Measurements from ENCODE around the gene PRSS16. TPM values are rescaled to one million over a fixed set of nuclear protein-coding genes. Genes with fewer than 3 reads are reported as not detected.

PRSS16 gene
- total RNA-seq, 1 donor from 2014 or later, result not detected

- no peak for TF ChIP-seq CTCF (IDR thresholded peaks at IDR 0.05)
- peaks cover 0 to 4% of the 10 kb centered on the region in 2 donors for H3K9me3 ChIP-seq
- DNase-seq (ENCODE audit: low spot score in 2 of 2), result no peak
- intact Hi-C loops (cut with DNase I), result no loop called here
- H3K27ac ChIP-seq, result no peak overlapping the region
- H3K36me3 ChIP-seq, result no peaks in the 10 kb centered on the region
- H3K4me1 ChIP-seq, result no peaks in the 10 kb centered on the region
- H3K27me3 ChIP-seq, result peaks cover 4% of the 10 kb centered on the region
- H3K4me3 ChIP-seq, result no peak overlapping the region
These were observed 9.2 kb upstream of the PRSS16 start for GRCh38 chr6:27238010-27238983.

- intact Hi-C loops (cut with DNase I), result no loop called here
- peaks cover 0 to 4% of the 10 kb centered on the region in 2 donors for H3K9me3 ChIP-seq
- H3K27me3 ChIP-seq, result peaks cover 4% of the 10 kb centered on the region
- no peaks in the 10 kb centered on the region for H3K4me1 ChIP-seq
- no peak overlapping the region for H3K4me3 ChIP-seq
- DNase-seq (ENCODE audit: low spot score in 2 of 2), result no peak
- no peaks in the 10 kb centered on the region for H3K36me3 ChIP-seq
- no peak for TF ChIP-seq CTCF (IDR thresholded peaks at IDR 0.05)
- H3K27ac ChIP-seq, result no peak overlapping the region
These were observed 8.2 kb upstream of the PRSS16 start for GRCh38 chr6:27239258-27239657.

- Histone ChIP-seq H3K27ac (no peak overlapping the region), H3K36me3 (no peaks in the 10 kb centered on the region), H3K9me3 (no peaks in the 10 kb centered on the region), H3K4me1 (no peaks in the 10 kb centered on the region), H3K27me3 (peaks cover 4% of the 10 kb centered on the region), H3K4me3 (no peak overlapping the region)
- DNase-seq (ENCODE audit: low spot score in 2 of 2), result no peak
- intact Hi-C loops (cut with DNase I), result no loop called here
- no peak for TF ChIP-seq CTCF (IDR thresholded peaks at IDR 0.05)
These were observed 6.1 kb upstream of the PRSS16 start for GRCh38 chr6:27241443-27241842.

- Histone ChIP-seq H3K27me3 (peaks cover 3% of the 10 kb centered on the region), H3K4me1 (no peaks in the 10 kb centered on the region), H3K36me3 (no peaks in the 10 kb centered on the region), H3K4me3 (no peak overlapping the region), H3K27ac (no peak overlapping the region), H3K9me3 (no peaks in the 10 kb centered on the region)
- intact Hi-C loops (cut with DNase I), result no loop called here
- no peak for DNase-seq (ENCODE audit: low spot score in 2 of 2)
- TF ChIP-seq CTCF (IDR thresholded peaks at IDR 0.05), result no peak
These were observed 4.8 kb upstream of the PRSS16 start for GRCh38 chr6:27242589-27243265.

- H3K27ac ChIP-seq, result no peak overlapping the region
- no peaks in the 10 kb centered on the region for H3K9me3 ChIP-seq
- no peaks in the 10 kb centered on the region for H3K36me3 ChIP-seq
- DNase-seq (ENCODE audit: low spot score in 2 of 2), result no peak
- TF ChIP-seq CTCF (IDR thresholded peaks at IDR 0.05), result no peak
- intact Hi-C loops (cut with DNase I), result no loop called here
- no peaks in the 10 kb centered on the region for H3K27me3 ChIP-seq
- H3K4me1 ChIP-seq, result peaks cover 7 to 15% of the 10 kb centered on the region in 2 donors
- no peak overlapping the region for H3K4me3 ChIP-seq
These were observed 1.3 kb downstream of the PRSS16 start for GRCh38 chr6:27248783-27249182.

All from ascending aorta (tissue), 2 donors.